ENCODE measurements around the gene CRYBG1.

The CRYBG1 gene, protein sequence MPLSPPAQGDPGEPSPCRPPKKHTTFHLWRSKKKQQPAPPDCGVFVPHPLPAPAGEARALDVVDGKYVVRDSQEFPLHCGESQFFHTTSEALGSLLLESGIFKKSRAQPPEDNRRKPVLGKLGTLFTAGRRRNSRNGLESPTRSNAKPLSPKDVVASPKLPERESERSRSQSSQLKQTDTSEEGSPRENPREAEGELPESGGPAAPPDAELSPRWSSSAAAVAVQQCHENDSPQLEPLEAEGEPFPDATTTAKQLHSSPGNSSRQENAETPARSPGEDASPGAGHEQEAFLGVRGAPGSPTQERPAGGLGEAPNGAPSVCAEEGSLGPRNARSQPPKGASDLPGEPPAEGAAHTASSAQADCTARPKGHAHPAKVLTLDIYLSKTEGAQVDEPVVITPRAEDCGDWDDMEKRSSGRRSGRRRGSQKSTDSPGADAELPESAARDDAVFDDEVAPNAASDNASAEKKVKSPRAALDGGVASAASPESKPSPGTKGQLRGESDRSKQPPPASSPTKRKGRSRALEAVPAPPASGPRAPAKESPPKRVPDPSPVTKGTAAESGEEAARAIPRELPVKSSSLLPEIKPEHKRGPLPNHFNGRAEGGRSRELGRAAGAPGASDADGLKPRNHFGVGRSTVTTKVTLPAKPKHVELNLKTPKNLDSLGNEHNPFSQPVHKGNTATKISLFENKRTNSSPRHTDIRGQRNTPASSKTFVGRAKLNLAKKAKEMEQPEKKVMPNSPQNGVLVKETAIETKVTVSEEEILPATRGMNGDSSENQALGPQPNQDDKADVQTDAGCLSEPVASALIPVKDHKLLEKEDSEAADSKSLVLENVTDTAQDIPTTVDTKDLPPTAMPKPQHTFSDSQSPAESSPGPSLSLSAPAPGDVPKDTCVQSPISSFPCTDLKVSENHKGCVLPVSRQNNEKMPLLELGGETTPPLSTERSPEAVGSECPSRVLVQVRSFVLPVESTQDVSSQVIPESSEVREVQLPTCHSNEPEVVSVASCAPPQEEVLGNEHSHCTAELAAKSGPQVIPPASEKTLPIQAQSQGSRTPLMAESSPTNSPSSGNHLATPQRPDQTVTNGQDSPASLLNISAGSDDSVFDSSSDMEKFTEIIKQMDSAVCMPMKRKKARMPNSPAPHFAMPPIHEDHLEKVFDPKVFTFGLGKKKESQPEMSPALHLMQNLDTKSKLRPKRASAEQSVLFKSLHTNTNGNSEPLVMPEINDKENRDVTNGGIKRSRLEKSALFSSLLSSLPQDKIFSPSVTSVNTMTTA (N-terminal part only)

DNA sequence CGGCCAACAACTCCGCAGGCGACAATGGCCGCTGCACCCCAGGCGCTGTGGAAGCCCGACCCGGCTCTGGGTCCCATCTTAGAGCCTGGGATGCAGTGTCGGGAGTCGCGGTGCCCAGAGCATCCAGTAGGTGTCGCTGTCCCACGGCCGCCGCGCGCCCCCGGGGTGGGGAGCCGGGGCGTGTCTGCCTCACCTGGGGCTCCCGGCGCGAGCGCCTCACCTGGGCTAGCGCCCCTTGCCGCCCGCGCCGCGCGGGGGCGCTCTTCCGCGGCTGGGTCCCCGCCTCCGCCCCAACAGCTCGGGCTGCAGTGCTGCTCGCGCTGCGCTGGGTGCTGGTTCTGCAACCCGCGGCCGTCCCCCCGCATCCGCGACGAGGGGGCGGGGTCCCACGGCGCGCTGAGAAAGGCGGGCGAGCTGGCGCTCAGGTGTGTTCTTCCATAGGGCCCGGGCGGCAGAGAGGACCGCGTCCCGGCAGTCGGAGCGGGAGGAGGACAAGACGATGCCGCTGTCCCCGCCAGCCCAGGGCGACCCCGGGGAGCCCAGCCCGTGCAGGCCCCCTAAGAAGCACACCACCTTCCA, at the start of gene CRYBG1:
TSS of gene CRYBG1 (plus strand) at position 308 of the 579 bp plus-strand sequence. CDS start at position 500, 192 bp downstream.
- peak; percentile 39 for DNase-seq

DNA sequence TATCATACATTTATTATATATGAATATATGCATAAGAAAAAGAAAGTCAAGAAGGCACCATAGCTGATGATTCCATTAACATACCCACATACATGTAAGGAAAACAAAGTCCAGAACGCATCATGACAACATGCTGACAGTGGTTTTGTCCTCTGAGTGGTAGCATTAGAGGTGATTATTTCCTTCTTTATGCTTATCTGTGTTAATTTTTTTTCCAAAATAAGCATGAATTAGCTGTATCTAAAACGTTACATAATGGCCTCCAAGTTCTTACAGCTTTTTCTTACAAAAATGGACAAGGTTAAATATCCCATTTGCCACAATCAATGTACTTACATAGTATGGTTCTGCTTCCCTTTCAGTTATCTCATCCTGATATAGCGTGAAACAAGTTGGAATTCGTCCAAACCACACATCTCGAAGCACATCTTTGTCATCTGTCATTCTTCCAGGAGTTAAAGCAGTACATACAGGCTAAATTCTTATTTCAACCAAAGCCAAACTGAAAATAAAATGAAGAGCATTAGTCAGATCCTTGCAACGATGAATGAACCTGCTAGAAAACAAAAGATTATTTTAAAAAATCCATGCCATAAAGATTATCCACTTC, 44.6 kb upstream of the CRYBG1 start:
- no peak for DNase-seq

DNA sequence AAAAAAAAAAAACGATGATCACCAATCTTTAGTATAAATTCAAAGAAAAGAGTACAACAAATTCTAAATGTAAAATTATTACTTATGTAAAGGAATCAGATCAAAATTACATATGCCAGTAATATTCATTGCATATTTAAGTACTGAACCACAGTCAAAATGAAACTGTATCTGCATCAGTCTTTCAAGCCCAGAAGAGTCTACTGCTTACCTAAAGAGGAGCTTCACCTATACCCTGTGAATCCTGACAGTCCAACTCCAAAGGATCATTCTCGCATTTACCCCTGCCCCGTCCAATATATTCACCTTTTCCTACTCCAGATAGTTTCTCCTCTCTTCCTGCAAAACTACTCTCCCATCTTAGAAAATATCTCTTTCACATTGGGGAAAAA, 44.1 kb upstream of the CRYBG1 start:
- DNase-seq: no peak

DNA sequence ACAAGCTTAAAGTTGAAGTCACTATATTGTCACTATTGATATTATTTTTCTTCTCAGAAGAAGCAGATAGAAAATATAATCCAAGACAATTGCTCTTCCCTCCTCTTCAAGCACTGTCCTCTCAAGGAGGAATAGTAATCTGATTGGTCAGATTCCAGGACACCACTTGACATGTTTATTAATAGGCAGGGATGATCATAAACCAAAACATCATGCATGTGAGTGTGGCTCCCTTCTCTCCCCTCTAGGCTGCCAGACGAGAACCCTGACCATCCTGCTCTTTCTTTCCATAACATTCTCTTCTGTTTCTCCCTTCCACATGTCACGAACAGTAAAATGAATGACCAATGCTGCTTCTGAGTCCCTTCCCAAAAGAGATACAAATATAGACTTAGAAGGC, 42.5 kb upstream of the CRYBG1 start:
- no peak for DNase-seq

DNA sequence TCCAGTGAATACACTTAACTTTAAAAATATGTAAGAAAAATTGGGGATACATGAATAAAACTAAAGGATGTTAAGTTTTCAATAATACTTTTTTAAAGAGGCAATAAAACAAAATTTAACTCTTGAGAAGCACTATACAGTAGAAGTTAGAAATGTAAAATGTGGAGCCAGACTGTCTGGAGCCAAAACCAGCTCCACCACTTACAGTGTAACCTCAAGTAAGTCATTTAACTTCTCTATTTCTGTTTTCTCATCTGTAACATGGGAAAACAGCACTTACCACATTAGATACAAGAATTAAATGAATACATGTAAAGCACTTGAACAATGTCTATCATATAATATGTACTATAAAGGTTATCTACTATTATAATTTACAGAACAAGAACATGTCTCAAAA, 41.7 kb upstream of the CRYBG1 start:
- DNase-seq: no peak

DNA sequence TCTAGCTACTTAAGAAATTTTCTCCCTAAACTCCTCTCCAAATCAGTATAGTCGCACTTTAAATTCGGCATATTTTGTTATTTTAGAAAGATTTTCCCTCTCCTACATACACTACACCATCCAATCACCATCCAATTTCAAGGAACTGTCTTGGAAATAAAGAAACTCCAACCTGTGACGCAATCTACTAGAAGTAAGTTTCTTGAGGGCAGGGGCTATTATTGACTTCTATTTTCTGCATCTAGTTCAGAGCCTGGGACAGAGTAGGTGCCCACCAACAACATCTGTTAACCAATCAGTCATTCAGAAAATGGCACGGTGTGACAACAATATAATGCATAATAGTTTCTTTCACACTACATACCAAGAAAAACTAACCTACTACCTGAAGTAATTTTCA, 38.6 kb upstream of the CRYBG1 start:
- DNase-seq: no peak

DNA sequence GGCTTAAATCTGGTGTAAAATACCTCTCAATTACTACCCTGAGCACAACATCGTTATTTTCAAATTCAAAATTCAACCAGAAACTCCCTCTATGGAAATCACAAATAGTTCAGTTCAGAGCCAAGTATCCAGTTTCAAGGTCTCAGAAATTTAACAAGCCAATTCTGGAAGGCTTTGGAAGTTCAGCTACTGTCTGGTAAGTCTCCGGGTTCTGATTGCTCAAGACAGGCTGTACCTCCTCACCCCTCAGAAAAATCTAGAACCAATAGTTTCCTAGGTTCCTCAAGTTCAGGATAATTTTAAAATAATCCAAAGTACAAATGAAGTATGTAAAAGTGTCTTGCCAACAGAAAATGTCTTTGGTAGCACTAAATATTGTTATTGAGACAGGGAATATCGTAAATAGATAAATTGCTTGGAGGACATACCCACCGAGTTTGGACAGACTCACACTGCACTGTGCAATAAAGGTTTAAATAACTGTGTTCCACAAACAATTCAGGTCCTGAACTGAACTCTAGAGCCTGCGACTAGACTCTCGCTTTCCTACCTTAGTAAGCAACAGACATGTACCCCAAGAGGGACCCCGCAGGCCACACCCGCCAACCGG, 35.7 kb upstream of the CRYBG1 start:
- DNase-seq: no peak

DNA sequence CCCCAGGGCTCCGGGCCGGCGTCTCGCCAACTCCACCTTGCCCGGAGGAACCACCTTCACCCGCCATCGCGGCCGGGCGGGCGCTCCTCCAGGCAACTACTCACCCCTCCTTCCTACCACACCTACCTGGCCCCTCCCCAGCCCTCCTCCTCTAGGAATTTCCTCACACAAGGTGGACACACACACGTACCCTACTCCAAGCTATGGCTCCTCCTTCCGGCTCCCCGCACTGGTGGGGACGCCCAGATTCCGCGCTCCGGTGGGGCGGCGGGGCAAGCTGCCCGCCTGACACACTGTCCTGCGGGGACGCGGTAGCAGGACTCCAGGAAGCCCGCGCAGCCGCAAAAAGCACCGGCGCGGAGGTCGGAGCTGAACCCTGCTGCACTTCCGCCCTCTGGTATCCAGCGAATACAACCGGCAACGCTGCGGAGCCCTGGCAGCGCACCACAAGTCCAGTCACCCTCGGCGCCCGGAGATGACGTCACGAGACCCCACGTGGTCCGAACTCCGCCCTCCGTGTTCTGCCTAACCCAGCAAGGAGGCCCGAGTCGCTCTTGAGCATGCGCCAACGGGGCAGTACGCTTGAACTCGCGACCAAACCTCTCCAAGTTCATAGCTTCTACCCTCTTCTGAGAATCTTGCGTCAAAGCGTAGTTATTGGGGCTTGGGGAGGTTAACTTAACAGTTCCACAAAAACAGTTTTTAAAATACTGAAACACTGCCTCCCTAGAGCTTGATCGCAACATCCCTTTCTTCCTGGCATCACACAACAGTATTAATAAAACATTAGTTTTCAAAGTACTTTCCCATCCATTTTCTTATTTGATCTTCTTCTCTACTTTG, 35.0 kb upstream of the CRYBG1 start, which contains the start of gene ATG5:
TSS of gene ATG5 (minus strand) at position 425 of the 843 bp plus-strand sequence. CDS start 9,552 bp downstream, outside the sequence.
- peak; percentile 99 for DNase-seq

DNA sequence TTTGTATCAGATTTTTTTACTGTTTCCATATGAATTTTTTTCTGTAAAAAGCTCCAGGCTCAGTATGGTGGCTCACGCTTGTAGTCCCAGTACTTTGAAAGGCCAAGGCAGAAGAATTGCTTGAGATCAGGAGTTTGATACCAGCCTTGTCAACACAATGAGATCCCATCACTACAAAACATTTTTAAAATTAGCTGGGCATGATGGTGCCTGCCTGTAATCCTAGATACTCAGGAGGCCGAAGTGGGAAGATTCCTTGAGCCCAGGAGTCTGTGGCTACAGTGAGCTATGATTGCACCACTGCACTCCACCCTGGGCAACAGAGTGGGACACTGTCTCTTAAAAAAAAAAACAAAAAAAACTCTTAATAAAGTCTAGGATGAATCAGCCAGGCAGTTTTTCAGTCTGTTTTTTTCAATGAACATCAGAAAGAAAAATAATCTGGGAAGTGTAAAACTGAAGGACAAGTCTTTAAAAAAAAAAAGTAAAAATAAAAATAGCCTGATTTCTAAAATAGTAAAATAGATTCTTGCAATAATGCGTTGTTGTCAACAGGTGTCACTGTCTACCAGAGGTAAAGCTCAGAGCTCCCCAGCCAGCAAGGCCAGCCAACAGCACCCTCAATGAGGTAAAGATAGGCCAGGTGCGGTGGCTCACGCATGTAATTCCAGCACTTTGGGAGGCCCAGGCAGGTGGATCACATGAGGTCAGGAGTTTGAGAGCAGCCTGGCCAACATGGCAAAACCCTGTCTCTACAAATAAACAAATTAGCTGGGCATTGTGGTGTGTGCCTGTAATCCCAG, 25.7 kb upstream of the CRYBG1 start:
- DNase-seq: no peak

DNA sequence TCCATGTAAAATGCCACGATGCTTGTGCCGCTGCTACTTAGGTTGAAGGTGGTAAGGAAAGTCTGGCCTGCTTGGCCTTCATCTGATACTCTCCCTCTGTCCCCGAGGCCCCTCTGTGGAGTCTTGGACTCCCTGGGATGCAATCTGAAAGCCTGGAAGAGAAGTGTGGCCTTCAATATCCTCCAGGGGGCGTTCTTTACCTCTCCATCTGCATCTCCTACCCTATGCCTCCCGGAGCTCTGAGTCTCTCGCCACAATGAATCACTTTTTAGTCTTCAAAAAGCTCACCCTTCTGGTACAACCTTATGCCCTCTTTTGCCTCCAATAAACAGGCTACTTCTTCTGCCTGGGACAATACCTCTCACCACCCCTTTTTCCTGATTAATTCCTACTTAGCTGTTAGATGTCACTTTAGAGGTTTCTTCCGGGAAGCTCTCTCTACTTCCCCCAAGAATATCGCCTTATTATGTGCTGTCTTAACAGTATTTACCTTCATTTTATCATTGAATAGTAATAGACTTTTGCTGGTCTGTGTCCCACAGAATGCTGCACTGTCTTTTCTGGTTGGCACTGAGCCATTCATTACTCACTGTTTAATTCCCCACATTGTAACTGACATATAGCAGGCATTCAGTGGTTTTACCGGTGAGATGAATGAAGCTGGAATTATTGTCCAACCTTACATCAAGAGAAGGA, 21.0 kb upstream of the CRYBG1 start:
- DNase-seq: no peak

DNA sequence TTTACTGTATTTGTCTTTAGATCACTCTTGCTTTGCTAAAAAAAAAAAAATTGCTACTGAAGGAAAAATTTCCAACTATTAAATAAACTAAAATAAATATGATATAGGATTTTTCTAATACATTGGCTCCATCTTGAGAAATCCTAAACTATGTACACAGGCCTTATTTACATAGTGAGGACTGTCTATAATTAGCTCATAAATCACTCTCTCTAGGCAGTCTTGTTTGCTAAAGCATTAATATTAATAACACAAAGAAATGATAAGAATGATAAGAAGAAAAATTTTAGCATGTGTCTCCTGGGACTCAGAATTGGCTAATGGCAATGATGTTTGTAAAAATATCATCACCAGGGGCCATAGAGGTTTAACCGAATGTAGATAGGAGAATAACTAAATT, 13.3 kb upstream of the CRYBG1 start:
- DNase-seq: no peak

DNA sequence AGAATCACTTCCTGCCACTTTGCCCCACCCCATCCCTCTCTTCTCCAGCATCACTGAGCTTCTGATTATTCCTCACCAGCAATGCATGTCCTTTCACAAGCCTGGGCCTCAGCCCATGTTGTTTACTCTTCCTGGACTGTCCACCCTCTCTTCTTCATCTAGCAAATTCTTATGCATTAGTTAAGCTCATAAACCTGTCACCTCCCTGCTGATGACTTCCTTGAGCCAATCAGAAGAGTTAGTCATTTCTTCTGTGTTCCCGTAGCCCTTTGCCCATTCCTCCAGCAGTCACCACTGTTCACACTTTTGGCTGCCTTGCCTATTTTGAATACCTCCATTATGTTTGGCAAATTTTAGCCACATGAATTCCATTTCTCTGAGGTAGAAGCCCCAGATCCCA, 4.1 kb upstream of the CRYBG1 start:
- no peak for DNase-seq

DNA sequence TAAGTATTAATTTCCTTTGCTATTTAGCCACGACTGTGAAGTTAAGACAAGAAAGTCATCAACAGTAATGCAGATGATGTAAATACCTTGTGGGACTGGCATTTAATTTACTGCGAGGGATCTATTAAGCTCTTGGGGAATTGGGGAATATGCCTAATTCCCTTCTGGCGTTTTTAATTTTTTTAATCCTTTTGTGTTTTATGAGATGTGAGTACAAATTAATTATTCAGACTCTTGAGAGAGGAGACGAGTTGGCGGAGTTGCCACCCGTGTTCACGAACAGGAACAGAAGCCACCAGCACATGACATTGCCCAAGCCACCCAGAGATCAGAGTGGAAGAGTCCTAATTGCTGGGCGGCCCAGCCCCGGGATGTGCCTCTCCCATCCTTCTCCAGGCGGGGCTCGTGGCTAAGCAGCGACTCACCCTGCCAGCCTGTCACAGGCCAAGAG, 533 bp upstream of the CRYBG1 start:
- no peak for DNase-seq

DNA sequence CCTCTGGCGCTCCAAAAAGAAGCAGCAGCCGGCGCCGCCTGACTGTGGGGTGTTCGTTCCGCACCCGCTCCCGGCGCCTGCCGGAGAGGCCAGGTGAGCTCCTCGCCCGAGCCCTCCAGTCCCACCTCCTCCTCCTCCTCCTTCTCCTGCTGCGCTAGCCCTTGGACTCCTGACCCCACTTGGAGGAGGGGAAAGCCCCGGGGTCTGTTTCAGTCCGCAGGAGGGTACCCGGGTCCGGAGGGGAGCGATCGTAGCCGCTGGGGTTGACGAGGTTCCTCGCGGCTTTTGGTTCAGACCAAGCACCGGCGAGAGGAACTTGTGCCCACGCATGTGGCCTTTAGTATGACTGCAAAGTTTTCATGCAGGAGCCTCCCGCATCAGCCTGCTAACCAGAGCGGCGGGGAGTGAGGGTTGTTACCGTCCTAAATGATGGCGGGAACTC, 493 bp downstream of the CRYBG1 start:
- DNase-seq: peak; percentile 26

DNA sequence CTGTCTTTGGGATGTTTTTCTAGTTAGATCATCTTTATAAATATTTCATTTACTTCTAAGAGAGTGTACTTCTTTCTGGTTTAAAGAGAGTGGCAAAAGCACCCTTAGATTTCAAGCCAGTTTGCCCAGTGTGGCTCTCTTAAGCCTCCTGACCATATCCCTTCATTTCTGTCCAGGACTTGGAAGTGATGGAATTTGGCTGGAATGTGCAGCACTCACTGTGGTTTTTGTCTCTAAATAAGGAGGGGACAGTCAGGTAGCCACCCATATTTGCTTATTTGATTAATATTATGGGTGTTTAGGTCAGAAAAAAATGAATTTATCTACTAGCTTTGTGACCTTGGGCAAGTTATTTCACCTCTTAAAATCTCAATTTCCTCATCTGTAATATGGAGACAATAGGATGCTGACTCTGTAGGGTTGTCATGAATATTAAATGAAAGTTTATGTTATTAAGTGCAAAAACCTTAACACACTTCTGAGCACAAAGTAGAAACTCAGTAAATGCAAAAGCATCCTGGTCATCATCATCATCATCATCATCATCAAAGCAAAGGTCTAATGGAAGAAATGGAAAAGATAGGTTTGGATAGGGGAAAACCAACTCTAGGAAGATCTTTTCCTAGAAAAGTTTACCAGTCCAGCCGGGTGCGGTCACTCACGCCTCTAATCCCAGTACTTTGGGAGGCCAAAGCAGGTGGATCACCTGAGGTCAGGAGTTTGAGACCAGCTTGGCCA, 3.1 kb downstream of the CRYBG1 start:
- DNase-seq: no peak

DNA sequence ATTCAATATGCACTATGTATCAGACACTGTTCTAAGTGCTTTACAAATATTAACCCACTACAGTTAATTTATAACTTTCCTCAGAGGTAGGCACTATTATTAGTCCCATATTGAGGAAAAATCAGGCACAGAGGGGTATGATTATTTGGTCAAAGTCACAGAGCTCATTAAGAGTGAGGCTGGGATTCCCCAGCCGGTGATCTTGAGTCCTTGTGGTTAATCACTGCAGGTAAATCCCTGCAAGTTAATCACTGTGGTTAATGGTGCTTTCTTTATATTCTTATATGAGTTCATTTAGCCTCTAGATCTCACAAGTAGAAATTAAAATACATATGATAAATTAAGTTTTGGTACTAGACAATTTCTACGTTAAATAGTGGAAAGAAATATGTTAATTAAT, 9.2 kb downstream of the CRYBG1 start:
- DNase-seq: no peak

DNA sequence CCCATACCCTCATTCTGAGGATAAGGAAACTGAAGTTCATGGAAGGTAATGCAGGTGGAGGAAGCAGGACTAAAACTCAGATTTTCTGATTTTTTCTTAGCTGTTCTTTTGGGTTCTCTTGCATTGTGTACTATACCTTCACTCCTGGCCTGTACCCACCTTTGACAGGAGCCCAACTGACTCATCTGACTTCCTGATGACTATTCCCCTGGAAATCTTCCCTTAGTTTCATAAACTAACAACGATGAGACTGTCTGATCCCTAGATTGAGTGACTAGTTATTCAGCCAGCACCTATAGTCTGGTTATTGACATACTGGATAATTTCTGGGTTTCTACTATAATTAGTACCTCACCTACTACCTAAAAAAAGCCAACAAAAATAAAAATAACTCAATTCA, 10.1 kb downstream of the CRYBG1 start:
- DNase-seq: no peak

DNA sequence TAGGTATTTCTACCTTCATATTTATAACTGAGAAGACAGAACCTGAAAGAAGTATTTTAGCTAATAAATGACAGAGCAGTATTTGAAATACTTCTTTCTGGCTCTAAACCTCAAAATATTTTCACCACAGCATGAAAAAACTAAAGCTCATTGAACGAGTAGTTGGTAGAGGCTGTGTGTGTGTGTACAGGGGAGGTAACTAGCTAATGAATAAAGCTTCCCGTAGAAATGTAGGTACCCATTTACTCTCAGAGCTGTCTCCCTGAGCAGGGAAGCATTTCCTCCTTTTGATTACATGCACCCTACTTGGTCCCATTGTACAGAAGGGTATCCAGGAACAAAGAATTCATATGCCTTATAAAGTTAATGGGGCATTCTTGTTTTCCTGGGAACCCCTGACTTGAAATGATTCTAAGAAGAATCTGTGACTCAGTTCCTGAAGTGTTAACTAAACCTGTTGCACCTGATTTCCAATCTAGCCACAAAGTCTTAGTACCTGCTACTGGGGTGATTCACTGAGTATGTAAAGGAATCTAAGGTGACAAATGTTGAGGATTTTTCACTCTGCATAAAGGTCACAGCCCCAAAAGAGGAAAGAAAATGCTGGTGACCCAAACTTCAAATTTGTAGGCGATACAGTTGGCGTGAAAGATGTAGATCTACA, 12.5 kb downstream of the CRYBG1 start:
- DNase-seq: no peak
